GM21447 (cell line): ENCODE data around the gene GFY.
A peak's percentile ranks its signal among the peaks of the same experiment; 100 is the strongest.
"Not testable (repeated sequence)": the region's sequence is repeated elsewhere in the genome, so short reads cannot be mapped to it uniquely, and the experiment has no call there.

Source experiments
- ATAC-seq: cut with Tn5 transposase; IDR thresholded peaks from one replicate; pipeline ENCODE4 v1.9.1; 2021; ENCODE audit not compliant: unreplicated experiment

GFY gene

DNA sequence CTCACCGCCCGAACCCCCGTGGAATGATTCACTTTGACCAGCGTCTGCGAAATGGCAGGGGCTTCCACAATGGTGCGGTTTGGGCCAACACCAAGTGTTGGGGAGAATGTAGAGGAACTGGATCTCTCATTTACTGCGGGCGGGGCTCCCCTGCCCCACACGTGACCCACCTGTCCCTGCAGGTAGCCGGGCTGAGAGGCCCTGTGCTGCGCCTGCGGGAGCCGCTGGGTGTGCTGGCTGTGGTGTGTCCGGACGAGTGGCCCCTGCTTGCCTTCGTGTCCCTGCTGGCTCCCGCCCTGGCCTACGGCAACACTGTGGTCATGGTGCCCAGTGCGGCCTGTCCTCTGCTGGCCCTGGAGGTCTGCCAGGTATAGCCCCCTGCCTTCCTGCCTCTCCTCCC, 43.0 kb downstream of the GFY start:
- ATAC-seq = no peak

DNA sequence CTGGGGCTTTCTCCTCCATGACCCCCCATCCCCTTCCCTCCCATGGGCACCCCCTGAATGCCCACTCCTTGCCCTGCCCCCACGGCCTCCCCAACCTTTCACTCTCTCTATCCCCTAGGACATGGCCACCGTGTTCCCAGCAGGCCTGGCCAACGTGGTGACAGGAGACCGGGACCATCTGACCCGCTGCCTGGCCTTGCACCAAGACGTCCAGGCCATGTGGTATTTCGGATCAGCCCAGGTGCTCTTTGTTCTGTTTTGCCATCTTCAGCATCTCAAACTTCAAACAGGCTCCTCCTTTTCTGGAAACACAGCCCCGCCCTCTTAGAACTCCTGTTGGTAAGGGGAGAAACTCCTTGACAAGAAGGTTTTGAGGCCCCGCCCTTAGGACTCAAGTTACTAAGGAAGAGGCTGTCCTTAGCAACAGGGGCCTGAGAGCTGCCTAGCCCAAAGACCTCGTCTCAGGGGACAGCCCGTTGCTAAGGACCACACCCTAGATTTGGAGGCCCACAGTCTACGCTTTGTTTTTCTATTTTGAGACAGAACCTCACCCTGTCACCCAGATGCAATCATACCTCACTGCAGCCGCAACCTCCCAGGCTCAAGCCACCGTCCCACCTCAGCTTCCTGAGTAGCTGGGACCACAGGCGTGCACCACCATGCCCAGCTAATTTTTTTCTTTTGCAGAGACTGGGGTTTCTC, 43.7 kb downstream of the GFY start:
- no peak for ATAC-seq

- no peak for ATAC-seq
Observed at GRCh38 chr19:49469828-49470614, 44.8 kb downstream of the GFY start.

DNA sequence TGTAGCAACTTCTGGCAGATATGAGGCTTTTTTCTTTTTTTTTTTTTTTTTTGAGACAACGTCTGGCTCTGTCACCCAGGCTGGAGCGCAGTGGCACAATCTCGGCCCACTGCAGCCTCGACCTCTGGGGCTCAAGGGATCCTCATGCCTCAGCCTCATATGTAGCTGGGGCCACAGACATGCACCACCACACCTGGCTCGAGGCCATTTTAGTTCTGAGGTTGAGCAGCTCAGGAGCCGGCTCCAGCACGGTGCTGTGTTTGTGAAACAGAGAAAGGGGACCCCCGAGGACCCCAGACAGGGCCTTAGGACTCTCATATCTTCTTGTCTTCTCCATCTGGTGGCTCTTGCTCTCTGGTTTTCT, 45.4 kb downstream of the GFY start:
- ATAC-seq = no peak

- ATAC-seq = no peak
Observed at GRCh38 chr19:49472936-49473335, 47.7 kb downstream of the GFY start.

GRCh38 chr19:49473501-49473867, 48.3 kb downstream of the GFY start:
- ATAC-seq = not testable (repeated sequence)

DNA sequence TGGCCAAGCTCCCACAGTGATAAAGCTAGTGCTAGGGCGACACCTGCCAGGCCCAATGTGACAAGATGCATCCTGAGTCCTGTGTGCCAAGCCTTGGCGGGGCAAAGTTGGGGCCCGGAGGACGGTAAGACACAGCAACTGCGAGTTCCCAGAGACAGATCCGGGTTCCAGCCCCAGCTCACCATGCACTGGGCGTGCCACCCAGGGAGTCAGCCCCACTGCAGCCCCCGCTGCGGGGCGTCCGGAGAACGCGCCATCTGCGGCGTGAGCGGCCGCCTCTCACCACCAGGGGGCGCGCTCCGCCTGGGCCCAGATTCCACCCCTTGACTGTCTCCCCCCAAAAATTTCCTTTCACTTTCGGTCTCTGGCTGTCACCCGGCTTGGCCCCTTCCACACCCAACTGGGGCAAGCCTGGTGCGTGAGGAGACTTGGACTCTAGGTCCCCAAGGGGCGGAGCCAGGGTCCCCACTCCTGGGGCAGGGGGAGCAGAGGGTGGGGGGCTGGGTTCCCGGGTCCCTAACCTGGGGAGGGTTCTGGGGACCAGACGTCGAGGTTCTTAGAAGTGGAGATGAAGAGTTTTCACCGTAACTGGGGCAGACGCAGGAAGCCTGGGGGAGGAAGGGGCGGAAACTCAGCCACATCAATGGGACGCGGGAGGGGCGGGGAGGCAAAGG, 48.8 kb downstream of the GFY start, which contains the start of gene FLT3LG:
Gene FLT3LG, plus strand, starts transcription at position 348 of the 674 bp plus-strand sequence. CDS start 425 bp downstream, outside the sequence.
- peak; percentile 46 for ATAC-seq

DNA sequence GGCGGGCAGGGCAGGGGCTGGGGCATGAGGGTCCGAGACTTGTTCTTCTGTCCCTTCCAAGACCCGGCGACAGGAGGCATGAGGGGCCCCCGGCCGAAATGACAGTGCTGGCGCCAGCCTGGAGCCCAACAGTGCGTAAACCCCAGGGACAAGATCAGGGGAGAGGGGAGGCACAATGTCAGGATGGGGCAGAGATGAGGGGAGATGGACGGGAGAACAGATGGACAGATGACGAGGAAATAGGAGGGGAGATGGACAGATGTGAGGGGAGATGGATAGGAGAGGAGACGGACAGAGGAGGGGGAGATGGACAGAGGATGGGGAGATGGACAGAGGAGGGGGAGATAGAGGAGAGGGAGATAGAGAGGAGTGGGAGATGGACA, 49.3 kb downstream of the GFY start:
- ATAC-seq = no peak

DNA sequence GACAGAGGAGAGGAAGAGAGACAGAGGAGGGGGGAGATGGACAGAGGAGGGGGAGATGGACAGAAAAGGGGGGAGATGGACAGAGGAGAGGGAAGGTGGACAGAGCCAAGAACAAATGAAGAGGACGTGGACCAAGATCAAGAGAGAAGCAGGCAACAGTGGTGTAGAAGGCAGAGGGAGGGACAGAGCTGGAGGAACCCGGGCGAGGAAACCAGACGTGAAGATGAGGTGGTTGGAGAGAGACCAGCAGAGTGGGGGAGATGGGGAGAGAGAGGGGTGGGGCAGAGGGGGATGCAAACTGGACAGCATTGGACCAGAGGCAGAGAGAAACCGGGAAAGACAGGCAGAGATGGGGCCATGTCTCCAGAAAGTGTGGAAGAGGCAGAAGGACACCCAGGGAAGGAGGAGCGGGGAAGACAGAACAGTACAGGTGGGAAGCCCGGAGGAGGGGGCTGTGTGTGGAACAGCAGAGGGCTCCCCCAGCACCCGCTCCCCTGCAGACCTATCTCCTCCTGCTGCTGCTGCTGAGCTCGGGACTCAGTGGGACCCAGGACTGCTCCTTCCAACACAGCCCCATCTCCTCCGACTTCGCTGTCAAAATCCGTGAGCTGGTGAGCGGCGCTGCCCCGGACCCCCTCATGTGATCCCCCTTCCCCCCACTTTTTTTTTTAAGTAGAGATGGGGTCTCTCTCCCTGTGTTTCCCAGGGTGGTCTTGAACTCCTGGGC, 50.2 kb downstream of the GFY start:
- no peak for ATAC-seq

DNA sequence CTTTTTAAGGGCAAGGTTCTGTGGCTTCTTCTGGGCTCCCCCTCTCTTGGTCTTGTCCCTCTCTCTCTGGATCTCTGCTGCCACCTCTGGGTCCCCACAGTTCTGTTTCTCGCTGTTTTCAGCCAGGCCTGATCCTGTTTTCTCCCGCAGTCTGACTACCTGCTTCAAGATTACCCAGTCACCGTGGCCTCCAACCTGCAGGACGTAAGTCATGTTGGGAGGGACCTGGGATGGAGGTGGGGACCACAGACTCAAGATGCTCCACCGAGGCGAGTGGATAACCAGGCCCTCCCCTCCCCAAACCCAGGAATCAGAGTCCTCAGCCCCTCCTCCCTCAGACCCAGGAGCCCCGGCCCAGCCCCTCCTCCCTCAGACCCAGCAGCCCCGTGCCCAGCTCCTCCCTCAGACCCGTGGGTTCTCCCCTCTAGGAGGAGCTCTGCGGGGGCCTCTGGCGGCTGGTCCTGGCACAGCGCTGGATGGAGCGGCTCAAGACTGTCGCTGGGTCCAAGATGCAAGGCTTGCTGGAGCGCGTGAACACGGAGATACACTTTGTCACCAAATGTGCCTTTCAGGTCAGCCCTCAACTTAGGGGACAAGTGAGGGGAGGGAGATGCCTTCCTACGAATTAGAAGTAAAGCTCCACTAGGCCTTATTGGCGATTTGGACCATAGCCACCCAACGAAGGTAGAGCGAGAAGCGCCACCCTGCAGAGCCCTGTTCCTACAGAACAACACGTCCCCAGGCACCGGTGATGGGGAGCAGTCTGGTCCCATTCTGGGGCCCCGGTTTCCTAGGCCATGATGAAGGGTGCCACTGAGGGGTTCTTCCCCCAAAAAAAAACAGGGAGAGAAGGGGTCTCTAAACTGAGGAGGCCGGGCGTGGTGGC, 51.0 kb downstream of the GFY start:
- ATAC-seq = no peak
